ENCODE results near the gene FLT3LG. TPM values are rescaled to one million over a fixed set of nuclear protein-coding genes. Genes with fewer than 3 reads are reported as not detected.

Gene FLT3LG
- total RNA-seq, 1 donor from 2014 or later: 4.7 TPM

DNA sequence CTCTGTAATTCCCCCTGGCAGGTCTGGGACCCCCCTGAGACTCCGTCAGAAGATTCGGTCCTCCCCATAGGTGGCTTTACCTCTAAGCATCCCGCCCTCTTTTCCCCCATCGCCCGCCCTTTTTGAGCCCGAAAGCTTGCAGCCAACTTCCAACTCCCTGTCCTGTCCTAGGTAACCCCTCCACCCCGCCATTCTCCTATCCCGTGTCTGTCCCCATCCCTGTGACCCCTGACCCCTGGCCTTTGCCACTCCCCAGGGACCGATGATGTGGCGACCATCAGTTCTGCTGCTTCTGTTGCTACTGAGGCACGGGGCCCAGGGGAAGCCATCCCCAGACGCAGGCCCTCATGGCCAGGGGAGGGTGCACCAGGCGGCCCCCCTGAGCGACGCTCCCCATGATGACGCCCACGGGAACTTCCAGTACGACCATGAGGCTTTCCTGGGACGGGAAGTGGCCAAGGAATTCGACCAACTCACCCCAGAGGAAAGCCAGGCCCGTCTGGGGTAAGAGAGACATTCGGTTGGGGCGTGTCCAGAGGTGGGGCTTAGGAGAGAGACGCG is 54.3 kb downstream of the FLT3LG start:
- DNase-seq (ENCODE audit: missing footprints) (no peak), ATAC-seq (peak; percentile 15)
- intact Hi-C loops (cut with DNase I): no loop called here

DNA sequence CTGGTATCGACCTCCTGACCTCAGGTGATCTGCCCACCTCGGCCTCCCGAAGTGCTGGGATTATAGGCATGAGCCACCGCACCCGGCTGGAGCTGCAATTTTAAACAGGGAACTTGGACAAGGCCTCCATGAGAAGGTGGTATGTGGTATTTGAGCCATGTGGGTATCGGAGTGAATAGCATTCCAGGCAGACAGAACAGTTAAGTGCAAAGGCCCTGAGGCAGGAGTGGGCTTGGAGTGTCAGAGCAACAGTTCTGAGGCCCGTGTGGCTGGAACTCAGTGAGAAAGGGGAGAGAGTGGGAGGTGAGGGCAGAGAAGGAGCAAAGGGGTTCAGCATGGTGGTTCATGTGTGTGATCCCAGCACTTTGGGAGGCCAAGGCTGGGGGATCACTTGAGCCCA is 56.7 kb downstream of the FLT3LG start:
- intact Hi-C loops (cut with DNase I): no loop called here
- ATAC-seq (no peak), DNase-seq (ENCODE audit: missing footprints) (no peak)

DNA sequence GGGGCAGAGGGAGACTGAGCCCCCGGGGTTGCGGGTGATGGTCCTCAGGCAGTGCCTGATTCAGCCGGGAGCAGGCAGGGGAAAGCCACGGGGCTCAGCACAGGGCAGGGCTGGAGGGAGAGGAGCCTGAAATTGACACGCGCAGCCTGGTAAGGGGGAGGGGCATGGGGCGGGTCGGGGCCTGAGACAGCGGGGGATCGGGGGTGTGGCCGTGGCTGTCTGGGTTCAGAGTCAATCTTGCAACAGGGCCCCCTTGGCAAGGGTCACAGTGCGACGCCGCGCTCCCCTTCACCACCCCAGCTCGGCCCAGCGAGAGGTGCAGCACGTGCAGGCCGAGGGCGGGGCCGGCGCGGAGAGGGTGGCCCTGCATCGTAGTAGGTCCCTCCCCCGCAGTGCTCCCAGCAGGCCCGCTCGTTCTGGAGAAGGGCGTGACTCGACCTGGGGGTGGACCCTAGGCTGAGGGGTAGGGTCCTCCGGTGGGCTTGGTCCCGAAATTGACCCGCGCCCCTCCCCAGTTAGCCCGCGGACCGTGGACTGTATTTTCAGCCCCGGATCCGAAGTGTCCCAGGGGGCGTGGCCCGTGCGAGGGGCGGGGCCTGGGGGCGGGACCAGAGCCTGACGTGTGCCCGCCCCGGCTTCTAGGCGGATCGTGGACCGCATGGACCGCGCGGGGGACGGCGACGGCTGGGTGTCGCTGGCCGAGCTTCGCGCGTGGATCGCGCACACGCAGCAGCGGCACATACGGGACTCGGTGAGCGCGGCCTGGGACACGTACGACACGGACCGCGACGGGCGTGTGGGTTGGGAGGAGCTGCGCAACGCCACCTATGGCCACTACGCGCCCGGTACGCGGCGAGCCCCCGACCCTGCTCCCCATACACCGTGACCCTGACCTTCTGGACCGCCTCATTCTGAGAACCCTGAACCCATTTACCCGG is 59.8 kb downstream of the FLT3LG start:
- ATAC-seq (peak; percentile 92), DNase-seq (ENCODE audit: missing footprints) (peak; percentile 91)
- intact Hi-C loops (cut with DNase I): no loop called here

DNA sequence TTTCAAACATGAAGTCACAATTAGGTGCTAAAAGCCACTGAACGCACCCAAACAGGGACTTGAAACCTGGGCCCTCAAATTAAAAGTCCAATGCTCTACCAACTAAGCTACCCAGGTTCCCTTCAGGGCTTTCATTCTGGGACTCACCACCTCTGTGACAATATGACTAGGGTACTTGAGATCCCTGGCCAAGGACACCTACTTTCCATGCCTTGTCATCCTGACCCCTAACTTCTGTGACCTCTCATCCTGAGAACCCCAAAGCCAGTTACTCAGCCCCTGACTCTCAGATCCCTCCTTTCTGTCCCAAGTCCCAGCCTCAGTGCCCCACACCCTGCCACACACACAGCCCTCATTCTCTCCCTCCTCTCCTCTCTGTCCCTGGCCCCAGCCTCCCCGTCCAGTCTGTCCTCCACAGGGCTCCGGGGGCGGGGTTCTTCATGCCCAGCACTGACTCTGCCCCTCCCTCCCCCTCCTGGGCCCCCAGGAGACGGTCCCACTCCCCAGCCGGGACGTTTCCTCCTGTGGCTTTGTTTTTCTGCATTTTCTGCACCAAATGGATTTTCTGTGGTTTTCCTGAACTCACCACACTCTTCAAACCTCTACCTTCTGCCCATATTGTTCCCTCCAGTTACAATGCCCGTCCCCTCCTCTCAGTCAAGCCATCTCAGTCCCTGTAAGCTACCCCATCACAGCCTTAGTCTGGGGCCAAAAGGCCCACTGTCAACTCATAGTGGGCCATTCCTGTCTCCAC is 60.8 kb downstream of the FLT3LG start:
- no peak for ATAC-seq
- no peak for DNase-seq (ENCODE audit: missing footprints)
- intact Hi-C loops (cut with DNase I): no loop called here

Small RNA genes within 50 kb of the gene (microRNA-seq; reads per million reads assigned to microRNA genes)
- gene MIR150: 552 reads per million, percentile 74 among the genes with 10 or more reads in this experiment

Other genes starting within 250 kb of the FLT3LG start
- gene SLC6A16, start 149.0 kb upstream of the FLT3LG start, total RNA-seq: 0.92 TPM
- gene CD37, start 138.8 kb upstream of the FLT3LG start, total RNA-seq: 9.1 TPM
- 63.6 TPM for gene TEAD2, start 111.8 kb upstream of the FLT3LG start, total RNA-seq
- not detected for gene DKKL1, start 110.3 kb upstream of the FLT3LG start, total RNA-seq
- not detected for gene KASH5, start 86.0 kb upstream of the FLT3LG start, total RNA-seq
- gene PTH2, start 50.8 kb upstream of the FLT3LG start, total RNA-seq: not detected
- not detected for gene GFY, start 48.8 kb upstream of the FLT3LG start, total RNA-seq
- gene SLC17A7, start 32.7 kb upstream of the FLT3LG start, total RNA-seq: 1.8 TPM
- gene PIH1D1, start 22.4 kb upstream of the FLT3LG start, total RNA-seq: 32.4 TPM
- gene ALDH16A1, start 21.0 kb upstream of the FLT3LG start, total RNA-seq: 12.7 TPM
- 1,486 TPM for gene RPL13A, start 13.4 kb downstream of the FLT3LG start, total RNA-seq
- gene RPS11, start 22.2 kb downstream of the FLT3LG start, total RNA-seq: 1,100 TPM
- 105 TPM for gene FCGRT, start 38.4 kb downstream of the FLT3LG start, total RNA-seq
- gene RCN3, start 53.8 kb downstream of the FLT3LG start, total RNA-seq: 7.4 TPM
- 49.6 TPM for gene NOSIP, start 106.3 kb downstream of the FLT3LG start, total RNA-seq
- gene PRRG2, start 107.1 kb downstream of the FLT3LG start, total RNA-seq: 0.76 TPM
- gene PRR12, start 117.0 kb downstream of the FLT3LG start, total RNA-seq: 14.5 TPM
- gene RRAS, start 165.9 kb downstream of the FLT3LG start, total RNA-seq: 120 TPM
- 42.5 TPM for gene SCAF1, start 168.0 kb downstream of the FLT3LG start, total RNA-seq
- gene IRF3, start 191.6 kb downstream of the FLT3LG start, total RNA-seq: 36.4 TPM
- 10.6 TPM for gene BCL2L12, start 191.7 kb downstream of the FLT3LG start, total RNA-seq
- gene PRMT1, start 203.1 kb downstream of the FLT3LG start, total RNA-seq: 122 TPM
- 0.84 TPM for gene ADM5, start 215.4 kb downstream of the FLT3LG start, total RNA-seq
- 2.9 TPM for gene CPT1C, start 216.9 kb downstream of the FLT3LG start, total RNA-seq

All from Right ventricle myocardium inferior (tissue), 1 donor.